Hepatocyte (in vitro differentiated cells): ENCODE measurements around the gene LBX1. TPM values are rescaled to one million over a fixed set of nuclear protein-coding genes. Genes with fewer than 3 reads are reported as not detected.

Experiments used
- DNase-seq: peaks from one replicate; pipeline ENCODE4 v3.0.0-alpha.2; 2016; ENCODE audit warnings: low spot score
- H2AFZ ChIP-seq: fragments of 200-600 bp; sonication (generic); 2 replicates; pipeline ENCODE4 v1.6.0; 2016; ENCODE audit warnings: antibody characterized with exemption, mild to moderate bottlenecking
- H3K27ac ChIP-seq: fragments of 200-600 bp; sonication (generic); 2 replicates; pipeline ENCODE4 v1.5.1; 2016; ENCODE audit warnings: mild to moderate bottlenecking
- H3K27me3 ChIP-seq: fragments of 200-600 bp; sonication (generic); 2 replicates; pipeline ENCODE4 v1.6.1; 2016
- H3K36me3 ChIP-seq: fragments of 200-600 bp; sonication (generic); replicated peaks from 2 replicates; pipeline ENCODE4 v1.5.1; 2016; ENCODE audit warnings: low read depth; ENCODE audit not compliant: insufficient read depth
- H3K4me1 ChIP-seq: fragments of 200-600 bp; sonication (generic); 2 replicates; pipeline ENCODE4 v1.5.1; 2016; ENCODE audit warnings: mild to moderate bottlenecking, moderate library complexity; ENCODE audit not compliant: insufficient read depth
- H3K4me2 ChIP-seq: fragments of 200-600 bp; sonication (generic); 2 replicates; pipeline ENCODE4 v1.6.0; 2016
- H3K4me3 ChIP-seq: fragments of 200-600 bp; sonication (generic); 2 replicates; pipeline ENCODE4 v1.5.1; 2016; ENCODE audit warnings: mild to moderate bottlenecking
- H3K79me2 ChIP-seq: fragments of 200-600 bp; sonication (generic); 2 replicates; pipeline ENCODE4 v1.6.0; 2017; ENCODE audit warnings: mild to moderate bottlenecking
- H3K9me2 ChIP-seq: fragments of 200-600 bp; sonication (generic); replicated peaks from 2 replicates; pipeline ENCODE4 v1.6.0; 2017; ENCODE audit warnings: mild to moderate bottlenecking; ENCODE audit not compliant: insufficient read depth
- H3K9me3 ChIP-seq: fragments of 200-600 bp; sonication (generic); 2 replicates; pipeline ENCODE4 v1.5.1; 2016; ENCODE audit warnings: low read depth, mild to moderate bottlenecking
- H4K20me1 ChIP-seq: fragments of 200-600 bp; sonication (generic); 2 replicates; pipeline ENCODE4 v1.6.0; 2016; ENCODE audit warnings: mild to moderate bottlenecking; ENCODE audit not compliant: insufficient read depth, poor library complexity, severe bottlenecking
- EZH2 ChIP-seq: fragments of 200-600 bp; sonication (generic); IDR thresholded peaks from 2 replicates; pipeline ENCODE4 v1.6.1; 2016; ENCODE audit warnings: antibody characterized with exemption, mild to moderate bottlenecking, borderline replicate concordance
- EZH2phosphoT487 ChIP-seq: fragments of 200-600 bp; sonication (generic); IDR thresholded peaks from one replicate; pipeline ENCODE4 v1.6.1; 2018; ENCODE audit warnings: antibody characterized with exemption, mild to moderate bottlenecking, low read depth, moderate library complexity; ENCODE audit not compliant: unreplicated experiment, severe bottlenecking
- WGBS: methylation state at CpG from one replicate; pipeline ENCODE4 v1.1.6; 2016; ENCODE audit warnings: low lambda C conversion rate; ENCODE audit errors: missing lambda C conversion rate; 5-methylcytosine and 5-hydroxymethylcytosine counted together
- polyA plus RNA-seq: library from polyadenylated mRNA; unstranded; fragments of >200 nt; fragmentation: Nextera tagmentation; extraction: Ambion mirVana; gene quantifications from 2 replicates; pipeline ENCODE4 v1.2.1, GENCODE V29; 2016
- total RNA-seq: library from RNA; depleted of rRNA; stranded (reverse); fragments of >200 nt; gene quantifications from 2 replicates; pipeline ENCODE4 v1.2.3, GENCODE V29; 2014
- TF ChIP-seq, protein P1 (sequence below): fragments of 200-600 bp; sonication (generic); IDR thresholded peaks from 2 replicates; pipeline ENCODE4 v1.5.1; 2016; ENCODE audit warnings: antibody characterized with exemption, mild to moderate bottlenecking; ENCODE audit not compliant: poor library complexity

The LBX1 gene
- total and polyA plus RNA-seq, 2 experiments from 2014 or later = not detected

DNA sequence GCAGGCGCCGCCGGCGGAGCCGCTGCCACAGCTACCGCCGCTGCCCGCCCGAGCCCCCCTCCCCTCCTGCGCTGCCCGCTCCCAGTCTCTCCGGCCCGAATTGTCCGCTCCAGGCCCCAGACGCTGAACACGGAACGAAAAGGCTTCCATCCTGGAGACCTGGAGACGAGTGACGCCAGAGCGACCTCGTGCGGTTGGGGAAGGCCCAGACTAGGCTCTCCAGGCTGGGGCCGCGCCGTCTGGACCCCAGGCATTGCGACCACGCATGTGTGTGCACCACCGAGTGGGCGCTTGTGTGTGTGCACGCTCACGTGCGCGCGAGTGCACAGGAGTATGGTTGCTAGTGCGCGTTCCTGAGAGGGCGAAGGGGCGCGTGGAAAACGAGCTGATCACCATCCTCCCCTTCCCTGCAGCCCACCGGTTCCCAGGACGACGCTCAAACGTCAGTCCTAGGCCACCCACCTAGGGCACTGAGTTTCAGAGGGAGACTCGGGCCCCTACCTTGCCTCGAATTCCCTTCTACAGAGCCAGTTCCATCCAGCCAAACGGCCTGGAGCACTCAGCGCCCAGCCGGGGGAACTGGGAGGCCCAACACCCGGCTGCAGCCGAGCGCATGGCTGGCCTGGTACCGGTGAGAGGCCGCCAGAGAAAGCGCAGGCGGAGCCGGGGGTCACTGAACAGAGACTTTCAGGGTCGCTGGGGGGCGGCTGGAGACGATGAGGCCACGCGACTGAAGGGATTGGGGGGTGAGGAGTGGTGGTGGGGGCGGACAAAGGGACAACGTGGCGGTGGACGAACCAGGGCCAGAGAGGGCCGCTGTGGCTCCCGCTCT, 11.6 kb downstream of the LBX1 start:
- Histone ChIP-seq H3K27me3 (peaks cover 95% of the 10 kb centered on the region), H2AFZ (peak overlapping the region; percentile 41), H3K79me2 (no peaks in the 10 kb centered on the region), H3K4me3 (no peak overlapping the region), H3K4me1 (peaks cover 21% of the 10 kb centered on the region), H3K36me3 (no peaks in the 10 kb centered on the region), H3K27ac (no peak overlapping the region), H3K4me2 (peak overlapping the region; percentile 80), H3K9me3 (no peaks in the 10 kb centered on the region), H3K9me2 (no peaks in the 10 kb centered on the region), H4K20me1 (no peaks in the 10 kb centered on the region)
- 4% methylated on average over 68 of the region's 68 CpGs for WGBS
- TF ChIP-seq, protein P1, sequence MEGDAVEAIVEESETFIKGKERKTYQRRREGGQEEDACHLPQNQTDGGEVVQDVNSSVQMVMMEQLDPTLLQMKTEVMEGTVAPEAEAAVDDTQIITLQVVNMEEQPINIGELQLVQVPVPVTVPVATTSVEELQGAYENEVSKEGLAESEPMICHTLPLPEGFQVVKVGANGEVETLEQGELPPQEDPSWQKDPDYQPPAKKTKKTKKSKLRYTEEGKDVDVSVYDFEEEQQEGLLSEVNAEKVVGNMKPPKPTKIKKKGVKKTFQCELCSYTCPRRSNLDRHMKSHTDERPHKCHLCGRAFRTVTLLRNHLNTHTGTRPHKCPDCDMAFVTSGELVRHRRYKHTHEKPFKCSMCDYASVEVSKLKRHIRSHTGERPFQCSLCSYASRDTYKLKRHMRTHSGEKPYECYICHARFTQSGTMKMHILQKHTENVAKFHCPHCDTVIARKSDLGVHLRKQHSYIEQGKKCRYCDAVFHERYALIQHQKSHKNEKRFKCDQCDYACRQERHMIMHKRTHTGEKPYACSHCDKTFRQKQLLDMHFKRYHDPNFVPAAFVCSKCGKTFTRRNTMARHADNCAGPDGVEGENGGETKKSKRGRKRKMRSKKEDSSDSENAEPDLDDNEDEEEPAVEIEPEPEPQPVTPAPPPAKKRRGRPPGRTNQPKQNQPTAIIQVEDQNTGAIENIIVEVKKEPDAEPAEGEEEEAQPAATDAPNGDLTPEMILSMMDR = peak; percentile 52
- TF ChIP-seq EZH2phosphoT487 (peak; percentile 38), EZH2 (peak; percentile 76)
- DNase-seq = peak; percentile 76

- peak overlapping the region; percentile 41 for H2AFZ ChIP-seq
- H3K9me3 ChIP-seq = no peaks in the 10 kb centered on the region
- H3K79me2 ChIP-seq = no peaks in the 10 kb centered on the region
- no peak overlapping the region for H3K4me3 ChIP-seq
- H3K4me2 ChIP-seq = peak overlapping the region; percentile 80
- WGBS = 4% methylated on average over 21 of the region's 21 CpGs
- H3K27ac ChIP-seq = no peak overlapping the region
- H3K36me3 ChIP-seq = no peaks in the 10 kb centered on the region
- H3K27me3 ChIP-seq = peaks cover 94% of the 10 kb centered on the region
- peaks cover 21% of the 10 kb centered on the region for H3K4me1 ChIP-seq
- no peak for DNase-seq
- H3K9me2 ChIP-seq = no peaks in the 10 kb centered on the region
- H4K20me1 ChIP-seq = no peaks in the 10 kb centered on the region
- TF ChIP-seq, protein P1 = no peak
- TF ChIP-seq EZH2 = no peak
- no peak for TF ChIP-seq EZH2phosphoT487
These were observed 12.2 kb downstream of the LBX1 start for GRCh38 chr10:101217044-101217425.

DNA sequence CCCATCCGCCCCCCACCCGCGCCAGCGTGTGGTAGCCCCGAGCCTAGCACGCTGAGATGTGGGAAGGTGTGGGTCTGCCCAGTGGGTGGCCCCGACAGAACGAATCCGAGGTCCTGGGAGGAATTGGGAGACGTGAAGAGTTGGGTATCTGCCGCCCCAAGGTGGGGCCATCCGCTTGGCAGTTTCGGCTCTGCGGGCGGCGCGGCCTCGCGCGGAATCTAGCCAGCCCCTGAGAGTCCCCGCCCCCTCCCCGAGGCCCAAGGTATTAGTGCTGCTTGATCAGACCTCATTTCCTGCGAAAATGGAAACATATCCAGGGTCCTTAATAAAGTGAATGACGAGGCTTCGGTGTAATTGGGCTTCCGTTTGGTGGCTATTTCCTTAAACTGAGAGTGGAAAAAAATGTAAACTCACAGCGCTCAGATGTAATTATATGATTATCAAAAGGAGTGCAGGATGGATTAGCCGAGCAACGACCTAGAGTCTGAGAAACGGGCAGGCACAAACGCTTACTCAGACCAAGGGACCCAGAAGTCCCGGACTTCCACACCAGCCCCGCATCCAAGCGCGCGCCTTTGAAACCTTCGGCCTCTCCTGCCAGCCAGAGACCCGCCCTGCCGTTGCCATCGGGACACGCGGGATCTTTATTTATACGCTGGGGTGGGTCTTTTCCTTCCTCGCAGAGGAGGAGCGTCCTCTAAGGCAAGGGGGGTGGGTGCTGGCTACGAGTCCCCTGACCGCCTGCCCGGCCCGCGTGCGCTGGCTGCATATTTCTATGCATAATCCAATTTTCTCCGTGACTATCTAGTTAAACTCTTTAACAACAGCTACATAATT, 12.8 kb downstream of the LBX1 start:
- TF ChIP-seq EZH2phosphoT487 (peak; percentile 91), EZH2 (peak; percentile 49)
- TF ChIP-seq, protein P1 = no peak
- H3K27me3 ChIP-seq = peaks cover 94% of the 10 kb centered on the region
- H3K36me3 ChIP-seq = no peaks in the 10 kb centered on the region
- no peaks in the 10 kb centered on the region for H3K79me2 ChIP-seq
- no peak overlapping the region for H3K27ac ChIP-seq
- H2AFZ ChIP-seq = no peak overlapping the region
- no peak for DNase-seq
- H3K4me1 ChIP-seq = peaks cover 21% of the 10 kb centered on the region
- WGBS = 6% methylated on average over 51 of the region's 52 CpGs
- H3K4me3 ChIP-seq = no peak overlapping the region
- no peaks in the 10 kb centered on the region for H3K9me3 ChIP-seq
- no peaks in the 10 kb centered on the region for H3K9me2 ChIP-seq
- H4K20me1 ChIP-seq = no peaks in the 10 kb centered on the region
- H3K4me2 ChIP-seq = peak overlapping the region; percentile 80
